ENCODE data around the gene OXGR1. TPM values are rescaled to one million over a fixed set of nuclear protein-coding genes. Genes with fewer than 3 reads are reported as not detected.

The OXGR1 gene
- total and polyA plus RNA-seq, 2 of the 8 experiments (the other 6 are each of a cell fraction or from before 2014, with no cell fraction given), result 0.34 to 1.8 TPM

- Histone ChIP-seq H3K56ac (replicated peaks; ENCODE audit: insufficient read length, low read depth, low read length) (no peak overlapping the region), H3K4me2 (ENCODE audit: insufficient read depth in 1 of 2, low read depth in 2 of 2, low read length in 2 of 2) (no peak overlapping the region), H3K36me3 (ENCODE audit: control insufficient read depth in 2 of 4, insufficient read depth in 4 of 4, low read length in 3 of 4) (no peaks in the 10 kb centered on the region), H3K18ac (ENCODE audit: extremely low read depth, low read length) (no peak overlapping the region), H4K5ac (ENCODE audit: insufficient read length, low read depth, low read length) (no peak overlapping the region), H3K79me2 (ENCODE audit: control insufficient read depth in 1 of 2, insufficient read depth in 2 of 2, low read length in 2 of 2) (no peaks in the 10 kb centered on the region), H3K27ac (ENCODE audit: low read depth, low read length) (no peak overlapping the region), H4K20me1 (replicated peaks in 1 of 2; ENCODE audit: control insufficient read depth in 1 of 2, insufficient read depth in 2 of 2, low read length in 2 of 2) (peaks cover 0 to 2% of the 10 kb centered on the region in 2 experiments), H4K8ac (ENCODE audit: extremely low read depth, insufficient read depth, low read length) (no peak overlapping the region), H3K14ac (ENCODE audit: insufficient read length) (no peak overlapping the region), H2AK5ac (ENCODE audit: low read depth, low read length) (no peak overlapping the region), H4K91ac (replicated peaks; ENCODE audit: insufficient read length, low read length) (no peak overlapping the region), H2BK5ac (ENCODE audit: low read depth, low read length) (no peak overlapping the region), H3K27me3 (replicated peaks in 1 of 4; ENCODE audit: control insufficient read depth in 3 of 4, extremely low read depth in 1 of 4, insufficient read depth in 3 of 4, low read length in 3 of 4) (peaks cover 28 to 50% (median 39%) of the 10 kb centered on the region in 4 experiments), H3K23me2 (ENCODE audit: low read depth, low read length) (no peaks in the 10 kb centered on the region), H2BK20ac (ENCODE audit: low read length) (no peak overlapping the region), H3K79me1 (ENCODE audit: low read depth, low read length) (no peaks in the 10 kb centered on the region), H3K9ac (replicated peaks in 1 of 4; ENCODE audit: extremely low read depth in 1 of 4, low read depth in 3 of 4, low read length in 3 of 4) (no peak overlapping the region), H2BK15ac (ENCODE audit: low read length) (no peak overlapping the region), H2BK120ac (replicated peaks; ENCODE audit: low read depth, low read length) (no peak overlapping the region), H3K9me3 (ENCODE audit: insufficient read depth in 2 of 2, low read depth in 1 of 2, low read length in 1 of 2) (no peaks in the 10 kb centered on the region), H3K23ac (ENCODE audit: insufficient read length) (no peak overlapping the region), H3K4me1 (replicated peaks in 1 of 4; ENCODE audit: control insufficient read depth in 3 of 4, insufficient read depth in 4 of 4, low read length in 3 of 4) (peaks cover 0 to 3% (median 0%) of the 10 kb centered on the region in 4 experiments; a peak in 1 of 7 replicates), H3K4me3 (ENCODE audit: extremely low read depth in 1 of 4, insufficient read depth in 2 of 4, low read depth in 3 of 4, low read length in 4 of 4) (no peak overlapping the region), H3K4ac (replicated peaks; ENCODE audit: insufficient read length, low read depth, low read length) (no peak overlapping the region), H2BK12ac (ENCODE audit: low read depth, low read length) (no peak overlapping the region), H2AFZ (ENCODE audit: low read length) (no peak overlapping the region)
- POLR2A ChIA-PET (ENCODE audit: partially characterized antibody), result no interaction called here
- 94% methylated on average over 2 of the region's 2 CpGs; no CpG with 5 or more reads in 1 of the 2 experiments for WGBS, 2 experiments (ENCODE audit: extremely low coverage in 1 of 2, insufficient coverage in 1 of 2, insufficient read length in 1 of 2, insufficient replicate concordance in 2 of 2, low coverage in 1 of 2, low lambda C conversion rate in 2 of 2, missing lambda C conversion rate in 1 of 2)
- DNase-seq (ENCODE audit: low read depth in 1 of 2, low spot score in 2 of 2) (no peak), FAIRE-seq (no peak)
- CTCF ChIA-PET (ENCODE audit: partially characterized antibody), result interaction anchor here (0.8 to 3.0 kb wide), 3 partner anchors 9 to 45 kb away, joined by 3 to 14 read pairs (median 3); no protein-coding TSS in a partner anchor
- TF ChIP-seq E2F6 (IDR thresholded peaks at IDR 0.05), result no peak
Measured at GRCh38 chr13:97003071-97003470, 8.8 kb upstream of the OXGR1 start.
